Raji (cell line): Measurements from ENCODE around the gene VIL1.

Experiments used
- POLR2A ChIP-seq: IDR thresholded peaks from 2 replicates; pipeline ENCODE4 v1.6.1; 2011; ENCODE audit warnings: low read depth, low read length, control low read depth; ENCODE audit not compliant: insufficient read depth

Gene VIL1

GRCh38 chr2:218418717-218419458 is at the start of gene VIL1:
TSS of gene VIL1 (plus strand) at chr2:218419123. CDS start at chr2:218423779, 4,656 bp downstream.
- TF ChIP-seq POLR2A = no peak

GRCh38 chr2:218369330-218369729 is 49.6 kb upstream of the VIL1 start:
- no peak for TF ChIP-seq POLR2A

GRCh38 chr2:218370410-218371063 is 48.4 kb upstream of the VIL1 start:
- TF ChIP-seq POLR2A = peak; percentile 24; the same call in 1 of the 2 replicates

GRCh38 chr2:218371983-218372350 is 47.0 kb upstream of the VIL1 start:
- no peak for TF ChIP-seq POLR2A

GRCh38 chr2:218374795-218375194 is 44.1 kb upstream of the VIL1 start:
- no peak for TF ChIP-seq POLR2A

GRCh38 chr2:218375212-218375611 is 43.7 kb upstream of the VIL1 start:
- TF ChIP-seq POLR2A = no peak

GRCh38 chr2:218378053-218378452 is 40.9 kb upstream of the VIL1 start:
- no peak for TF ChIP-seq POLR2A

- peak; percentile 33; the same call in 1 of the 2 replicates for TF ChIP-seq POLR2A
Observed at GRCh38 chr2:218381916-218382366, 37.0 kb upstream of the VIL1 start, which contains the start of gene SLC11A1. TSS of gene SLC11A1 (plus strand) at chr2:218382273. CDS start at chr2:218382369, 96 bp downstream.

- TF ChIP-seq POLR2A = no peak
Observed at GRCh38 chr2:218382785-218383184, 36.1 kb upstream of the VIL1 start.

GRCh38 chr2:218383892-218384519 is 34.9 kb upstream of the VIL1 start:
- TF ChIP-seq POLR2A = no peak

- TF ChIP-seq POLR2A = no peak
Observed at GRCh38 chr2:218384975-218385374, 33.9 kb upstream of the VIL1 start.

GRCh38 chr2:218386505-218387368 is 32.2 kb upstream of the VIL1 start:
- TF ChIP-seq POLR2A = no peak

GRCh38 chr2:218387369-218388194 is 31.3 kb upstream of the VIL1 start:
- TF ChIP-seq POLR2A = no peak
